ENCODE measurements around the gene NEDD9. TPM values are rescaled to one million over a fixed set of nuclear protein-coding genes. Genes with fewer than 3 reads are reported as not detected.

Gene NEDD9
- total and polyA plus RNA-seq, 2 of the 4 experiments (the other 2 are of a cell fraction), result 7.6 to 16.5 TPM

DNA sequence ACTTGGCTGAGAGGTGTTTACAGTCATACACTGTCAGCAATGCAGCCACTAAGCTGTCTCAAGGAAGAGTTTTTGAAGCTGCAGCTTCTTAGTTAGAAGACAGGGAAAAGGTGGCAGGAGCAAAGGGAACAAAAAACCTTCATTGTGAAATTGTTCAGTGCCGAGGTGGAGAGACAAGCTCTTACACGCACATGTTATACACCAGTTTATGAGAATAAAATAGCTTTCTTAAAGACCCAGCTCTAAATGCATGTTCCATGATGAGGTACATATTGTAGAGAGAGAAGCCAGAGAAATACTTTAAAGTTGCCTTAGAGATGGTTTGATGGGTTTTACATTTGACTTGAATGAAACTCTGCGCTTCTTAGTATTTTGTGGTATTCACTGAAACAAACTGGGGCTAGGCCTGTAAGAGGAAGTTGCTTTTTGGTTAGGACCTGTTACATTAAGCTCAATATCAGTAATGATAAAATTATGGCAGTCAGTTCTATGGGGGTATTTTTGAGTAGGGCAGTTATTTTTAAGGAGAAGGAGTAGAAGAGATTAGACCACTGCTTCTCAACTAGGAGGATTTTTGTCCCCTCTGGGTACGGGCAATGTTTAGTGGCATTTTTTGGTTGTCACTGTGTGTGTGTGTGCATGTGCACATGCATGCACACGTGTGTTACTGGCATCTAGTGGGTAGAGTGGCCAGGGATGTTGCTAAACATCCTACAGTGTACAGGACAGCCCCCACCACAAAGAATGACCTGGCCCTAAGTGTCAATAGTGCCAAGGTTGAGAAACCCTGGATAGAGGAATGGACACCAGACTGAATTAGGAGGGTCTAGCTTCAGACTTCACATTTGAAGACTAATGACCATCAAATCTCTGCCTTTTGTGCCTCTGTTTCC is 9.8 kb downstream of the NEDD9 start:
- ATAC-seq (ENCODE audit: low read depth), result no peak
- CTCF ChIA-PET, result no interaction called here
- peaks cover 6% of the 10 kb centered on the region for H3K36me3 ChIP-seq (ENCODE audit: control insufficient read depth, insufficient read depth, low read length)
- H3K4me2 ChIP-seq (ENCODE audit: low read depth, low read length), result no peak overlapping the region
- peaks cover 18% of the 10 kb centered on the region for H3K9me1 ChIP-seq (ENCODE audit: insufficient read depth, low read length)
- H3K56ac ChIP-seq (ENCODE audit: extremely low read depth, insufficient read depth, low read length), result no peak overlapping the region
- BruUV-seq (replicated peaks), result no TSS peak
- H2AFZ ChIP-seq (replicated peaks; ENCODE audit: low read length, poor library complexity), result no peak overlapping the region
- H3K27ac ChIP-seq (ENCODE audit: insufficient read depth, low read length), result no peak overlapping the region
- no peaks in the 10 kb centered on the region for H3K27me3 ChIP-seq (ENCODE audit: control insufficient read depth, insufficient read depth, low read length)
- H4K20me1 ChIP-seq (ENCODE audit: insufficient read depth, low read length), result peaks cover 33% of the 10 kb centered on the region
- dilution Hi-C loops (cut with HindIII; ENCODE audit: low sequenced_read_pairs, unreplicated experiment) (no loop called here), in situ Hi-C loops (cut with MboI; ENCODE audit: low sequenced_read_pairs) (no loop called here), intact Hi-C loops (cut with micrococcal nuclease) (no loop called here)
- H3K9me3 ChIP-seq (ENCODE audit: control insufficient read depth, insufficient read depth, low read length), result no peaks in the 10 kb centered on the region
- no peak overlapping the region; the same call in 1 of the 2 replicates for H3K4ac ChIP-seq (ENCODE audit: low read depth, low read length)
- TF ChIP-seq CEBPB (IDR thresholded peaks at IDR 0.05; ENCODE audit: low read depth, low read length) (no peak), CHD1 (IDR thresholded peaks at IDR 0.05; ENCODE audit: low read depth, low read length) (no peak), RCOR1 (IDR thresholded peaks at IDR 0.05; ENCODE audit: insufficient replicate concordance, low read length) (no peak), BHLHE40 (IDR thresholded peaks at IDR 0.05; ENCODE audit: low read depth, low read length) (no peak), SMC3 (IDR thresholded peaks at IDR 0.05; ENCODE audit: low read depth, low read length) (no peak), MAZ (IDR thresholded peaks at IDR 0.05; ENCODE audit: borderline replicate concordance, low read depth, low read length) (no peak), MXI1 (IDR thresholded peaks at IDR 0.05; ENCODE audit: borderline replicate concordance, low read depth, low read length) (no peak), NFE2L2 (IDR thresholded peaks at IDR 0.05; ENCODE audit: low read depth, low read length) (no peak), FOS (IDR thresholded peaks at IDR 0.05; ENCODE audit: low read depth, low read length) (no peak), RAD21 (IDR thresholded peaks at IDR 0.05; ENCODE audit: low read length) (no peak)
- TF ChIP-seq, protein P1, sequence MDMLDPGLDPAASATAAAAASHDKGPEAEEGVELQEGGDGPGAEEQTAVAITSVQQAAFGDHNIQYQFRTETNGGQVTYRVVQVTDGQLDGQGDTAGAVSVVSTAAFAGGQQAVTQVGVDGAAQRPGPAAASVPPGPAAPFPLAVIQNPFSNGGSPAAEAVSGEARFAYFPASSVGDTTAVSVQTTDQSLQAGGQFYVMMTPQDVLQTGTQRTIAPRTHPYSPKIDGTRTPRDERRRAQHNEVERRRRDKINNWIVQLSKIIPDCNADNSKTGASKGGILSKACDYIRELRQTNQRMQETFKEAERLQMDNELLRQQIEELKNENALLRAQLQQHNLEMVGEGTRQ (IDR thresholded peaks at IDR 0.05; ENCODE audit: low read depth, low read length), result no peak
- TF ChIP-seq, protein P2, sequence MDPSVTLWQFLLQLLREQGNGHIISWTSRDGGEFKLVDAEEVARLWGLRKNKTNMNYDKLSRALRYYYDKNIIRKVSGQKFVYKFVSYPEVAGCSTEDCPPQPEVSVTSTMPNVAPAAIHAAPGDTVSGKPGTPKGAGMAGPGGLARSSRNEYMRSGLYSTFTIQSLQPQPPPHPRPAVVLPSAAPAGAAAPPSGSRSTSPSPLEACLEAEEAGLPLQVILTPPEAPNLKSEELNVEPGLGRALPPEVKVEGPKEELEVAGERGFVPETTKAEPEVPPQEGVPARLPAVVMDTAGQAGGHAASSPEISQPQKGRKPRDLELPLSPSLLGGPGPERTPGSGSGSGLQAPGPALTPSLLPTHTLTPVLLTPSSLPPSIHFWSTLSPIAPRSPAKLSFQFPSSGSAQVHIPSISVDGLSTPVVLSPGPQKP (IDR thresholded peaks at IDR 0.05; ENCODE audit: borderline replicate concordance, low read depth, low read length), result no peak
- no peak overlapping the region for H3K9ac ChIP-seq (ENCODE audit: low read depth, low read length)
- H4K8ac ChIP-seq (ENCODE audit: low read depth in 2 of 2, low read length in 2 of 2), result 0 out of 4 replicates have a peak overlapping the region, but pooled peaks of 1 of the 2 experiments have one; percentile 23
- no peak overlapping the region for H2BK5ac ChIP-seq (ENCODE audit: low read depth, low read length, poor library complexity, severe bottlenecking)
- H2BK120ac ChIP-seq (ENCODE audit: low read depth, low read length), result no peak overlapping the region
- no peak overlapping the region for H3K4me3 ChIP-seq (ENCODE audit: insufficient read depth, low read depth, low read length)
- H3K4me1 ChIP-seq (ENCODE audit: control insufficient read depth, insufficient read depth, low read length), result peaks cover 14% of the 10 kb centered on the region
- no peak for DNase-seq
- H2BK15ac ChIP-seq (ENCODE audit: low read depth, low read length), result no peak overlapping the region
- peaks cover 22 to 81% of the 10 kb centered on the region in 2 experiments; a peak in 3 of 4 replicates for H3K79me1 ChIP-seq (ENCODE audit: low read depth in 1 of 2, low read length in 2 of 2)
- no peak overlapping the region for H4K91ac ChIP-seq (ENCODE audit: insufficient read depth, low read depth, low read length)
- POLR2A ChIA-PET (ENCODE audit: unreplicated experiment), result interaction anchor here (0.6 kb wide), 3 partner anchors 160 to 279 kb away, joined by 3 to 8 read pairs (median 7); no protein-coding TSS in a partner anchor
- peak overlapping the region; percentile 28; the same call in 1 of the 2 replicates for H3K14ac ChIP-seq (replicated peaks; ENCODE audit: low read depth, low read length)
- no peak overlapping the region for H2BK20ac ChIP-seq (ENCODE audit: low read depth, low read length)
- no peak overlapping the region for H2AK9ac ChIP-seq (replicated peaks; ENCODE audit: low read depth, low read length, poor library complexity)
- H3K23ac ChIP-seq (ENCODE audit: low read depth, low read length), result no peak overlapping the region; the same call in 1 of the 2 replicates
- 100% methylated on average over 1 of the region's 5 CpGs; no CpG with 5 or more reads in 1 of the 2 experiments for WGBS, 2 experiments (ENCODE audit: extremely low coverage in 2 of 2, insufficient read length in 1 of 2)
- no peak overlapping the region for H3K18ac ChIP-seq (ENCODE audit: low read depth, low read length)
- H2AK5ac ChIP-seq (ENCODE audit: low read depth, low read length), result no peak overlapping the region; the same call in 1 of the 2 replicates
- no peak overlapping the region for H4K5ac ChIP-seq (ENCODE audit: low read depth, low read length)

Measured in IMR-90 (cell line).